Lower lobe of right lung (tissue), 2 donors: ENCODE data around the gene RASEF. TPM values are rescaled to one million over a fixed set of nuclear protein-coding genes. Genes with fewer than 3 reads are reported as not detected.

ENCODE experiments used
- ATAC-seq, 2 donors: fragments of 200-7000 bp; cut with Tn5 transposase; one replicate each; pipeline ENCODE4 v1.9.1; 2020 to 2022; ENCODE audit warnings: mild to moderate bottlenecking in 2 of 2, moderate library complexity in 2 of 2
- DNase-seq: peaks from one replicate; pipeline ENCODE4 v3.0.0-alpha.2; 2020
- H3K27ac ChIP-seq: fragments of 200-600 bp; one replicate; pipeline ENCODE4 v1.8.0; 2022
- H3K27me3 ChIP-seq: fragments of 200-600 bp; one replicate; pipeline ENCODE4 v1.8.0; 2022; ENCODE audit warnings: low read depth
- H3K36me3 ChIP-seq: fragments of 200-600 bp; one replicate; pipeline ENCODE4 v1.8.0; 2022; ENCODE audit warnings: mild to moderate bottlenecking
- H3K4me1 ChIP-seq: fragments of 200-600 bp; one replicate; pipeline ENCODE4 v1.8.0; 2022
- H3K4me3 ChIP-seq: fragments of 200-600 bp; one replicate; pipeline ENCODE4 v1.8.0; 2022; ENCODE audit warnings: mild to moderate bottlenecking
- H3K9me3 ChIP-seq: fragments of 200-600 bp; one replicate; pipeline ENCODE4 v1.8.0; 2022
- intact Hi-C: fragments of 100-400 bp; cut with DNase I; formaldehyde crosslinking; loops from one replicate; pipeline ENCODE4 v1.11.0; 2022
- total RNA-seq: library from RNA; stranded (reverse); fragmentation: NEBNext Ultra II Directional; extraction: Animal tissue kit (Norgen Biotek cat#: 25700); gene quantifications from one replicate; pipeline ENCODE4 v1.2.1, GENCODE V29; 2021
- TF ChIP-seq, protein P1 (sequence below): fragments of 200-600 bp; IDR thresholded peaks from one replicate; pipeline ENCODE4 v1.8.0; 2022; ENCODE audit warnings: antibody characterized with exemption, mild to moderate bottlenecking
- donor health status: DM: no; HTN: yes; CAD: no; lungs with severe emphysema.

Gene RASEF
- total RNA-seq, 1 donor from 2014 or later, result 11.5 TPM

DNA sequence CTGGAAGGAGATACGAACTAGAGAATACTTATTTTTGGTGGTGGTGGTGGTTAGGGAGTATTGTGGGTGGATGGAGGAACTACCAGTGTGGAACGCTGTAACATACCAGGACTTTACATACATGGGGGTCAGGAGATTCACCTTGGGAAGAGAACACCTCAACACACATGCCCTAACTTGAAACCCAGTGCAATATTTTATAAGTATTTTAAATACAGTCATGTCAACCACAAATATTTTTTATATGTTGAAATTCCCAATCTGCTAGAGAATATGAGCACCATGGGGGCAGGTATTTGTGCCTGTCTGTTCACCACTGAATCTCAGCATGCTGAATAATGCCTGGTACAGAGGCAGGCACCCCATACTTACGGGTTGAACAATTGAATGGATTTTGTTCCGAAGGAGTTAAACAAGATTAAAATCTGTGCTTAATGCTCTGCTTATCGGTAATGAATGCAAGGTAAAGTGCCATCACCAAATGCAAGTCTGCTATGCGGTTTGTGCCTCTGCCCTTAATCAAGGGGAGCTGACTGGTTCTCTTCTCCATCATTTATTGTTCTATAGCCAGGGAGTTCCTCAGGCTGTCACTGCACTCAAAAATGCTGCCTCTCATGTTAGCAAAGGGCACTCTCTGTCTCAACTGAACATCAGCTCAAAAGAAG lies 65.3 kb downstream of the RASEF start:
- ATAC-seq, result no peak
- intact Hi-C loops, result no loop called here

GRCh38 chr9:82996941-82997340 lies 66.0 kb downstream of the RASEF start:
- H3K27me3 ChIP-seq, result no peaks in the 10 kb centered on the region
- TF ChIP-seq, protein P1, sequence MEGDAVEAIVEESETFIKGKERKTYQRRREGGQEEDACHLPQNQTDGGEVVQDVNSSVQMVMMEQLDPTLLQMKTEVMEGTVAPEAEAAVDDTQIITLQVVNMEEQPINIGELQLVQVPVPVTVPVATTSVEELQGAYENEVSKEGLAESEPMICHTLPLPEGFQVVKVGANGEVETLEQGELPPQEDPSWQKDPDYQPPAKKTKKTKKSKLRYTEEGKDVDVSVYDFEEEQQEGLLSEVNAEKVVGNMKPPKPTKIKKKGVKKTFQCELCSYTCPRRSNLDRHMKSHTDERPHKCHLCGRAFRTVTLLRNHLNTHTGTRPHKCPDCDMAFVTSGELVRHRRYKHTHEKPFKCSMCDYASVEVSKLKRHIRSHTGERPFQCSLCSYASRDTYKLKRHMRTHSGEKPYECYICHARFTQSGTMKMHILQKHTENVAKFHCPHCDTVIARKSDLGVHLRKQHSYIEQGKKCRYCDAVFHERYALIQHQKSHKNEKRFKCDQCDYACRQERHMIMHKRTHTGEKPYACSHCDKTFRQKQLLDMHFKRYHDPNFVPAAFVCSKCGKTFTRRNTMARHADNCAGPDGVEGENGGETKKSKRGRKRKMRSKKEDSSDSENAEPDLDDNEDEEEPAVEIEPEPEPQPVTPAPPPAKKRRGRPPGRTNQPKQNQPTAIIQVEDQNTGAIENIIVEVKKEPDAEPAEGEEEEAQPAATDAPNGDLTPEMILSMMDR, result no peak
- H3K36me3 ChIP-seq, result peaks cover 5% of the 10 kb centered on the region
- no peak overlapping the region for H3K4me3 ChIP-seq
- H3K9me3 ChIP-seq, result no peaks in the 10 kb centered on the region
- no peak for ATAC-seq
- H3K4me1 ChIP-seq, result no peaks in the 10 kb centered on the region
- H3K27ac ChIP-seq, result no peak overlapping the region
- DNase-seq, result no peak
- intact Hi-C loops, result no loop called here

More for the DNA sequence above, 65.3 kb downstream of the RASEF start:
- no peaks in the 10 kb centered on the region for H3K27me3 ChIP-seq
- peaks cover 5% of the 10 kb centered on the region for H3K36me3 ChIP-seq
- H3K9me3 ChIP-seq, result no peaks in the 10 kb centered on the region
- no peak for DNase-seq
- H3K4me3 ChIP-seq, result no peak overlapping the region
- TF ChIP-seq, protein P1, result no peak
- no peak overlapping the region for H3K27ac ChIP-seq
- no peaks in the 10 kb centered on the region for H3K4me1 ChIP-seq

GRCh38 chr9:82993856-82994605 lies 68.9 kb downstream of the RASEF start:
- TF ChIP-seq, protein P1, result no peak
- no peak for DNase-seq
- Histone ChIP-seq H3K27ac (no peak overlapping the region), H3K4me3 (no peak overlapping the region), H3K27me3 (no peaks in the 10 kb centered on the region), H3K4me1 (no peaks in the 10 kb centered on the region), H3K9me3 (no peaks in the 10 kb centered on the region), H3K36me3 (peaks cover 5% of the 10 kb centered on the region)
- ATAC-seq, result no peak
- intact Hi-C loops, result no loop called here

- TF ChIP-seq, protein P1, result no peak
- Histone ChIP-seq H3K9me3 (no peaks in the 10 kb centered on the region), H3K4me3 (no peak overlapping the region), H3K36me3 (peaks cover 5% of the 10 kb centered on the region), H3K4me1 (no peaks in the 10 kb centered on the region), H3K27me3 (no peaks in the 10 kb centered on the region), H3K27ac (no peak overlapping the region)
- DNase-seq (no peak), ATAC-seq (no peak)
- intact Hi-C loops, result no loop called here
These were observed 71.3 kb downstream of the RASEF start for GRCh38 chr9:82991671-82992070.

- Histone ChIP-seq H3K9me3 (no peaks in the 10 kb centered on the region), H3K27me3 (no peaks in the 10 kb centered on the region), H3K4me1 (no peaks in the 10 kb centered on the region), H3K27ac (no peak overlapping the region), H3K36me3 (peaks cover under 1% of the 10 kb centered on the region), H3K4me3 (no peak overlapping the region)
- ATAC-seq (no peak), DNase-seq (no peak)
- intact Hi-C loops, result no loop called here
- TF ChIP-seq, protein P1, result no peak
These were observed 73.0 kb downstream of the RASEF start for GRCh38 chr9:82989929-82990328.
